Measurements from ENCODE around the gene STXBP6.

DNA sequence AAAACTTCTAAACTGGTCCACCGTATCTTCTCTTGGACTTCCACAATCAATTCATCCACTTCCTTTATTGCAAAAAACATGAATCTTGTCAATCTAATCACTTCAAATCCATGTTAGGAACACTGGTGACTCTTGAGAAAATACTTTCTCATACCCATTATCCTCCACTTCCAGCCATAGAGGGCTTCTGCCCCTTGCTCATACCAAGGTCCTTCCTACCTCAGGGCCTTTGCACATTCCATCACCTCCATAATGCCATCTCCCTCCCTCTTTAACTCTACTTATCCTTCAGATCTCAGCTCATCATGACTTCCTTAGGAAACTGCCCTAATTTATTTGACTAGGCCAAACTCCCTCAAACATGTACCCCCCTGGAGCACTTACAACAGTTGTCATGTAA lies 16.6 kb downstream of the STXBP6 start:
- TF ChIP-seq POLR2AphosphoS5 (IDR thresholded peaks at IDR 0.05; ENCODE audit: low read depth, low read length) (no peak), POLR2A (IDR thresholded peaks at IDR 0.05; ENCODE audit: low read depth, low read length) (no peak), TAF1 (IDR thresholded peaks at IDR 0.05; ENCODE audit: borderline replicate concordance, low read depth, low read length) (no peak)

Data from GM12892 (cell line).